SK-N-SH (cell line): ENCODE measurements around the gene ENHO. TPM values are rescaled to one million over a fixed set of nuclear protein-coding genes. Genes with fewer than 3 reads are reported as not detected.

Experiments
- CTCF ChIA-PET: fragments of 300-600, 350-600 bp; formaldehyde crosslinking; extraction: SDS; loops from one replicate; lab custom pipeline; 2021; lab: Yijun Ruan, JAX
- POLR2A ChIA-PET: fragments of 350-600 bp; sonication (Branson Sonifier 250); formaldehyde crosslinking; extraction: SDS; loops from one replicate; lab custom pipeline; 2020; ENCODE audit warnings: antibody characterized with exemption, inconsistent platforms; lab: Yijun Ruan, JAX
- DNase-seq: peaks from one replicate; pipeline ENCODE4 v3.0.0; 2012
- H2AFZ ChIP-seq: fragments of 200-600 bp; sonication (generic); 2 replicates; pipeline ENCODE4 v1.8.1; 2016; ENCODE audit warnings: antibody characterized with exemption, mild to moderate bottlenecking, low read depth
- H3F3A ChIP-seq: fragments of 200-600 bp; sonication (generic); replicated peaks from 2 replicates; pipeline ENCODE3; 2016; ENCODE audit warnings: antibody characterized with exemption, mild to moderate bottlenecking; ENCODE audit not compliant: insufficient read depth
- H3K27ac ChIP-seq, 2 experiments: fragments of 200-500 bp in 1 of 2; fragments of 200-600 bp in 1 of 2; sonication (Bioruptor generic) in 1 of 2; sonication (generic), shearing (Covaris generic) in 1 of 2; 2 replicates each; pipeline versions ENCODE4 v1.5.1 to v1.6.1; 2014 to 2016; ENCODE audit warnings: low read depth in 2 of 2, inconsistent platforms in 1 of 2, low read length in 1 of 2, mild to moderate bottlenecking in 1 of 2, mixed read lengths in 1 of 2
- H3K27me3 ChIP-seq: fragments of 200-600 bp; sonication (generic), shearing (Covaris generic); 2 replicates; pipeline ENCODE4 v1.6.1; 2016; ENCODE audit warnings: mixed run types; ENCODE audit not compliant: insufficient read depth
- H3K36me3 ChIP-seq, 2 experiments: fragments of 200-500 bp in 1 of 2; fragments of 200-600 bp in 1 of 2; sonication (Bioruptor generic) in 1 of 2; sonication (generic) in 1 of 2; replicated peaks in 1 of 2; 2 replicates each; pipeline versions ENCODE3 to v1.5.1; 2014 to 2016; ENCODE audit warnings: low read length in 1 of 2, mild to moderate bottlenecking in 1 of 2; ENCODE audit not compliant: insufficient read depth in 2 of 2, control insufficient read depth in 1 of 2
- H3K4me1 ChIP-seq, 2 experiments: fragments of 200-500 bp in 1 of 2; fragments of 200-600 bp in 1 of 2; sonication (Bioruptor generic) in 1 of 2; sonication (generic), shearing (Covaris generic) in 1 of 2; 2 replicates each; pipeline versions ENCODE4 v1.5.1 to v1.6.1; 2014 to 2016; ENCODE audit warnings: low read depth in 1 of 2, low read length in 1 of 2, mixed run types in 1 of 2; ENCODE audit not compliant: insufficient read depth in 2 of 2, control insufficient read depth in 1 of 2
- H3K4me2 ChIP-seq: fragments of 200-600 bp; sonication (generic), shearing (Covaris generic); 2 replicates; pipeline ENCODE4 v1.6.1; 2017; ENCODE audit warnings: mixed run types
- H3K4me3 ChIP-seq, 2 experiments: fragments of 200-500 bp in 1 of 2; fragments of 200-600 bp in 1 of 2; sonication (Bioruptor generic) in 1 of 2; sonication (generic), shearing (Covaris generic) in 1 of 2; 2 replicates each; pipeline versions ENCODE4 v1.5.1 to v1.8.1; 2014 to 2016; ENCODE audit warnings: low read depth in 2 of 2, inconsistent platforms in 1 of 2, low read length in 1 of 2, mild to moderate bottlenecking in 1 of 2, mixed read lengths in 1 of 2, moderate library complexity in 1 of 2
- H3K79me2 ChIP-seq: fragments of 200-600 bp; sonication (generic); 2 replicates; pipeline ENCODE4 v1.8.1; 2017; ENCODE audit warnings: mild to moderate bottlenecking; ENCODE audit not compliant: insufficient read depth
- H3K9ac ChIP-seq: fragments of 200-600 bp; sonication (generic); 2 replicates; pipeline ENCODE4 v1.6.1; 2017; ENCODE audit warnings: mixed run types
- H3K9me2 ChIP-seq: fragments of 200-600 bp; sonication (generic); 2 replicates; pipeline ENCODE4 v1.6.1; 2017; ENCODE audit warnings: mixed run types
- H3K9me3 ChIP-seq: fragments of 200-600 bp; sonication (generic); 2 replicates; pipeline ENCODE4 v1.6.1; 2017; ENCODE audit warnings: mixed run types, mild to moderate bottlenecking, moderate library complexity
- H4K20me1 ChIP-seq: fragments of 200-600 bp; sonication (generic); 2 replicates; pipeline ENCODE4 v1.6.1; 2017; ENCODE audit warnings: mild to moderate bottlenecking, mixed run types; ENCODE audit not compliant: insufficient read depth
- CHD2 ChIP-seq: fragments of 150-350 bp; IDR thresholded peaks from 2 replicates; pipeline ENCODE4 v1.6.1; 2018; ENCODE audit warnings: low read length; ENCODE audit not compliant: partially characterized antibody
- ELF1 ChIP-seq: IDR thresholded peaks from 2 replicates; pipeline ENCODE4 v1.4.0; 2012
- GABPA ChIP-seq: IDR thresholded peaks from 2 replicates; pipeline ENCODE4 v1.4.0; 2012; ENCODE audit warnings: low read depth, mild to moderate bottlenecking
- MXI1 ChIP-seq: IDR thresholded peaks from 2 replicates; pipeline ENCODE4 v1.6.1; 2012; ENCODE audit warnings: mild to moderate bottlenecking, low read depth, low read length, improper control_type of control experiment
- RCOR1 ChIP-seq: fragments of 150-350 bp; IDR thresholded peaks from 2 replicates; pipeline ENCODE4 v1.6.1; 2017; ENCODE audit warnings: antibody characterized with exemption, low read length
- RFX5 ChIP-seq: IDR thresholded peaks from 2 replicates; pipeline ENCODE4 v1.6.1; 2012; ENCODE audit warnings: mild to moderate bottlenecking, improper control_type of control experiment, low read length
- RXRA ChIP-seq: IDR thresholded peaks from 2 replicates; pipeline ENCODE4 v1.4.0; 2012; ENCODE audit warnings: low read depth, mild to moderate bottlenecking, borderline replicate concordance
- SIN3A ChIP-seq: IDR thresholded peaks from 2 replicates; pipeline ENCODE4 v1.6.1; 2012; ENCODE audit warnings: low read depth, mild to moderate bottlenecking, low read length, moderate library complexity, borderline replicate concordance
- TEAD4 ChIP-seq: IDR thresholded peaks from 2 replicates; pipeline ENCODE4 v1.4.0; 2012; ENCODE audit warnings: mild to moderate bottlenecking, borderline replicate concordance; ENCODE audit not compliant: insufficient read depth
- USF1 ChIP-seq: IDR thresholded peaks from 2 replicates; pipeline ENCODE4 v1.4.0; 2012; ENCODE audit warnings: low read depth, borderline replicate concordance
- WGBS: methylation state at CpG from one replicate; pipeline ENCODE4 v1.1.6; 2017; ENCODE audit warnings: low lambda C conversion rate; 5-methylcytosine and 5-hydroxymethylcytosine counted together
- polyA plus RNA-seq, 3 experiments: library from polyadenylated mRNA; depleted of rRNA; stranded (reverse); fragments of >200 nt; gene quantifications; 2 replicates each; pipeline ENCODE4 v1.2.3, GENCODE V29; 2012

The ENHO gene
- polyA plus RNA-seq, 1 of the 3 experiments (the other 2 are of a cell fraction), result 1.5 TPM

DNA sequence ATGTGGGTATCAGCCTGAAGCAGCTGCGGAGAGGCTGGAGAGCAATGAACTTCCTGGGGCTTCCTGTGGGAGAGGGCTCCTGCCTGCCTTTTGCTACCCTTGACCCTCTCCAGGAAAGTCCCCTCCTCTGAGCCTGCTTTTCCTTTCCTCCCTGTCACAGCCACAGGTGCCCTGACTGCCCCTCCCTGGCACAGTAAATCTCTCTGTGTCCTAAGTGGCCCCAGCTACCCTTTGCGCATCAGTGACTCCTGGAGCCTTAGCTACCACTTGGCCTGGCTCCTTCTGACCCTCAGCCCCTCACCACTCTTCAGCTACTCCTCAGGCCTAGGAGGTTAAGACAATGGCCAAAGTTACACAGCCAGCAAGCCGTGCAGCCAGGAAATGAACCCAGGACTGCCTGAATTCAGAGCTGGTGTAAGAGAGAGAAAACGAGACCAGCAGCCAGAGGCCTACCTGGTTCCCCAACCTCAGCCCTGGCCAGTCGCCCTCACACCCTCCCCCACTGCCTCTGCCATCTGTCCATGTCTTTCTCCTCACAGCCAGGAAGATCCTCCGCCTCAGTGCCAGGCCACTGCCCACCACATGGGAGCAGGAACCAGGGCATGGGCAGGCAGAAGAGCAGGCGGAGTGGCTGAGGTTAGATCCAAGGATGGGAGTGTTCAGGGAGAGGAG lies 48.2 kb upstream of the ENHO start:
- H3K4me1 ChIP-seq, result peaks cover 0 to 96% of the 10 kb centered on the region in 2 experiments; a peak in 2 of 4 replicates
- no peaks in the 10 kb centered on the region for H3F3A ChIP-seq
- H3K27me3 ChIP-seq, result no peaks in the 10 kb centered on the region; the same call in 1 of the 2 replicates
- H3K4me3 ChIP-seq, result no peak overlapping the region
- no peaks in the 10 kb centered on the region for H3K9me3 ChIP-seq
- WGBS, result 77% methylated on average over 7 of the region's 7 CpGs
- peak overlapping the region in 1 of 2 experiments; percentile 94; a peak in 2 of 4 replicates for H3K27ac ChIP-seq
- ChIA-PET CTCF (interaction anchor here (0.7 to 5.9 kb wide), 14 partner anchors 9 to 167 kb away, joined by 3 to 59 read pairs (median 4); partner anchors contain the start of gene CNTFR), POLR2A (interaction anchor here (0.7 to 2.0 kb wide), 7 partner anchors 12 to 501 kb away, joined by 3 to 6 read pairs (median 3); partner anchors contain the start of gene CNTFR)
- peak; percentile 61 for DNase-seq
- TF ChIP-seq MXI1, result peak; percentile 27; the same call in 1 of the 2 replicates
- no peak for TF ChIP-seq GABPA
- TF ChIP-seq SIN3A, result no peak
- no peak overlapping the region for H2AFZ ChIP-seq
- no peaks in the 10 kb centered on the region for H3K79me2 ChIP-seq
- H4K20me1 ChIP-seq, result no peaks in the 10 kb centered on the region
- H3K9ac ChIP-seq, result no peak overlapping the region
- H3K9me2 ChIP-seq, result no peaks in the 10 kb centered on the region
- H3K4me2 ChIP-seq, result no peak overlapping the region
- no peaks in the 10 kb centered on the region for H3K36me3 ChIP-seq

GRCh38 chr9:34570376-34570775 lies 47.6 kb upstream of the ENHO start:
- ChIA-PET CTCF (interaction anchor here (0.7 to 5.9 kb wide), 13 partner anchors 8 to 167 kb away, joined by 3 to 59 read pairs (median 5); partner anchors contain the start of gene CNTFR), POLR2A (interaction anchor here (0.6 to 2.0 kb wide), 8 partner anchors 10 to 501 kb away, joined by 3 to 6 read pairs (median 3); partner anchors contain the start of gene CNTFR)
- H3K9ac ChIP-seq, result no peak overlapping the region
- H3K36me3 ChIP-seq, result no peaks in the 10 kb centered on the region
- TF ChIP-seq MXI1, result peak; percentile 73; the same call in 1 of the 2 replicates
- peak; percentile 65; the same call in 1 of the 2 replicates for TF ChIP-seq RCOR1
- TF ChIP-seq RFX5, result no peak
- TF ChIP-seq ELF1, result no peak
- TF ChIP-seq USF1, result no peak
- TF ChIP-seq TEAD4, result no peak
- peak; percentile 24 for TF ChIP-seq CHD2
- no peak for TF ChIP-seq RXRA
- TF ChIP-seq, all 33 proteins: peak for 3
- Histone ChIP-seq H3F3A (no peaks in the 10 kb centered on the region), H3K27me3 (no peaks in the 10 kb centered on the region; the same call in 1 of the 2 replicates), H4K20me1 (no peaks in the 10 kb centered on the region), H2AFZ (no peak overlapping the region), H3K4me1 (peaks cover 0 to 98% of the 10 kb centered on the region in 2 experiments; a peak in 2 of 4 replicates), H3K9me2 (no peaks in the 10 kb centered on the region), H3K27ac (peak overlapping the region in 1 of 2 experiments; percentile 94; a peak in 2 of 4 replicates), H3K9me3 (no peaks in the 10 kb centered on the region), H3K4me3 (no peak overlapping the region), H3K79me2 (no peaks in the 10 kb centered on the region), H3K4me2 (no peak overlapping the region)
- DNase-seq, result peak; percentile 78
- WGBS, result 52% methylated on average over 11 of the region's 11 CpGs
